ENCODE results near the gene BEST2.
A peak's percentile ranks its signal among the peaks of the same experiment; 100 is the strongest.

BEST2 gene

GRCh38 chr19:12766051-12766521 lies 14.5 kb downstream of the BEST2 start:
- peak in 2 of 4 experiments; percentile 64 to 82 for DNase-seq (ENCODE audit: low read depth in 4 of 4, low spot score in 1 of 4)

GRCh38 chr19:12767150-12767549 lies 15.6 kb downstream of the BEST2 start:
- DNase-seq (ENCODE audit: low read depth in 4 of 4, low spot score in 1 of 4): no peak

GRCh38 chr19:12767666-12768065 lies 16.1 kb downstream of the BEST2 start:
- no peak for DNase-seq (ENCODE audit: low read depth in 4 of 4, low spot score in 1 of 4)

GRCh38 chr19:12769689-12770088 lies 18.1 kb downstream of the BEST2 start:
- no peak for DNase-seq (ENCODE audit: low read depth in 4 of 4, low spot score in 1 of 4)

- no peak for DNase-seq (ENCODE audit: low read depth in 4 of 4, low spot score in 1 of 4)
Observed at GRCh38 chr19:12770922-12771321, 19.3 kb downstream of the BEST2 start.

GRCh38 chr19:12772323-12772722 lies 20.7 kb downstream of the BEST2 start:
- DNase-seq (ENCODE audit: low read depth in 4 of 4, low spot score in 1 of 4): no peak

GRCh38 chr19:12773571-12773970 lies 22.0 kb downstream of the BEST2 start:
- DNase-seq (ENCODE audit: low read depth in 4 of 4, low spot score in 1 of 4): no peak

- DNase-seq (ENCODE audit: low read depth in 4 of 4, low spot score in 1 of 4): no peak
Observed at GRCh38 chr19:12774588-12775555, 23.3 kb downstream of the BEST2 start, which contains the start of gene HOOK2. Gene HOOK2, minus strand, starts transcription at chr19:12775552. Its CDS starts 103 bp downstream, at chr19:12775449.

GRCh38 chr19:12777217-12778016 lies 25.8 kb downstream of the BEST2 start:
- peak in 2 of 4 experiments; percentile 71 to 79 for DNase-seq (ENCODE audit: low read depth in 4 of 4, low spot score in 1 of 4)

GRCh38 chr19:12778017-12778904 lies 26.7 kb downstream of the BEST2 start:
- no peak for DNase-seq (ENCODE audit: low read depth in 4 of 4, low spot score in 1 of 4)

GRCh38 chr19:12778905-12779161 lies 27.2 kb downstream of the BEST2 start:
- no peak for DNase-seq (ENCODE audit: low read depth in 4 of 4, low spot score in 1 of 4)

- no peak for DNase-seq (ENCODE audit: low read depth in 4 of 4, low spot score in 1 of 4)
Observed at GRCh38 chr19:12779162-12779993, 27.8 kb downstream of the BEST2 start.

- DNase-seq (ENCODE audit: low read depth in 4 of 4, low spot score in 1 of 4): no peak
Observed at GRCh38 chr19:12782174-12782423, 30.5 kb downstream of the BEST2 start.

GRCh38 chr19:12782424-12783290 lies 31.1 kb downstream of the BEST2 start:
- peak in 3 of 4 experiments; percentile 83 to 90 (median 83) for DNase-seq (ENCODE audit: low read depth in 4 of 4, low spot score in 1 of 4)

- DNase-seq (ENCODE audit: low read depth in 4 of 4, low spot score in 1 of 4): peak in 1 of 4 experiments; percentile 68
Observed at GRCh38 chr19:12783291-12783848, 31.8 kb downstream of the BEST2 start.

GRCh38 chr19:12783849-12784393 lies 32.3 kb downstream of the BEST2 start:
- DNase-seq (ENCODE audit: low read depth in 4 of 4, low spot score in 1 of 4): no peak

GRCh38 chr19:12784394-12784870 lies 32.8 kb downstream of the BEST2 start:
- DNase-seq (ENCODE audit: low read depth in 4 of 4, low spot score in 1 of 4): no peak

GRCh38 chr19:12784871-12785430 lies 33.4 kb downstream of the BEST2 start:
- DNase-seq (ENCODE audit: low read depth in 4 of 4, low spot score in 1 of 4): no peak

Measured in stimulated activated CD4-positive, alpha-beta T cell treated with anti-CD3 and anti-CD28 coated beads, Interleukin-1b, Interleukin-23, amount 100 ng/mL, for 24 hours (primary cell).